ENCODE measurements around the gene CFAP107.
"Not testable (repeated sequence)": the region's sequence is repeated elsewhere in the genome, so short reads cannot be mapped to it uniquely, and the experiment has no call there.

The CFAP107 gene

DNA sequence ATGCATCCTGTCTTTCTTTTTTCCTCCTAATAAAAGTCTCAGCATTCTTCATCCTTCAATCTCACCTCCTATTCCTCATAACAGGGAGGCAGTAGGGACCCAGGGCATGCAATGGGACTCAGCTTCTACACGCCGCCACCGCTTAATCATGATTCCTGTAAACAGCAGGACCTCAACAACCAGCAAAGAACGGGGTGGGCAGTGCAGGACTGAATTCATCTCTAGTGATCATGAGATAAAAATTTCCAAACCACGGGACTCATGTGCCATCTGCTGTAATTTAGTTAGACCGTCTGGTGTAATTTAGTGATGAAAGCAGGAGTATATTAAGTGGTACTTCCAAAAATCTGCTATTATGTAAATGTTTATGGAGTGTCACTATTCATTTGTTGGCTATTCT, 32.9 kb downstream of the CFAP107 start:
- no peak for DNase-seq (ENCODE audit: low read depth)

DNA sequence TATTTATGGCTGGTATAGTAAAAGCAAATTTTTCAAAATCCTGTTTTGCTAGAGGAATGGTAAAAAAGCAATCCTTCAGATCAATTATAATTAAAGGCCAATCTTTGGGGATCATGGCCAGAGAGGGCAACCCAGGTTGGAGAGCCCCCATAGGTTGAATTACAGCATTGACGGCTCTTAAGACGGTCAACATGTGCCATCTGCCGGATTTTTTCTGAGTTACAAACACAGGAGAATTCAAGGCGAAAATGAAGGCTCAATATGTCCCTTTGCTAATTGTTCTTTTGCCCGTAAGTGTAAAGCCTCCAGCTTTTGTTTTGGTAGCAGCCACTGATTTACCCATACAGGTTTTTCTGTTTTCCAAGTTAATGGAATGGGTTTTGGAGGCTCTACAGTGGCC, 35.5 kb downstream of the CFAP107 start:
- not testable (repeated sequence) for DNase-seq (ENCODE audit: low read depth)

DNA sequence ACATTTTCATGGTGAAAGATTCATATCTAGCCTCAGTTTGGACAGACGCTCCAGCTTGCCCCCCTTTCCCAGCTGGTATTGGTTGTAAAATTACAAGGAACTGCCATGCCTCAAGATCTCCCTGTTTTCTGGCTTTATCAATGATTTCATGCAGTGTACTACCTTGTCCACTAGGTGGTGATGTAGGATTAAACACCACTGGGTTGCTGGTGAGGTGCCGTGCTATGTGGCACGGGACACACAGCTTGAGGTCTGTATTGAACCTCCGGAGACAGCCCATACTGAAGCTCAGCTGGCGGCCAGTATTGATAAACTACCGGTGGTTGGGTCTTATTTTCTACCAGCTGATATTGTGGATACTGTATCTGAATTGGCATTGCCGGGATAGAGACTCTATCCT, 37.8 kb downstream of the CFAP107 start:
- not testable (repeated sequence) for DNase-seq (ENCODE audit: low read depth)

DNA sequence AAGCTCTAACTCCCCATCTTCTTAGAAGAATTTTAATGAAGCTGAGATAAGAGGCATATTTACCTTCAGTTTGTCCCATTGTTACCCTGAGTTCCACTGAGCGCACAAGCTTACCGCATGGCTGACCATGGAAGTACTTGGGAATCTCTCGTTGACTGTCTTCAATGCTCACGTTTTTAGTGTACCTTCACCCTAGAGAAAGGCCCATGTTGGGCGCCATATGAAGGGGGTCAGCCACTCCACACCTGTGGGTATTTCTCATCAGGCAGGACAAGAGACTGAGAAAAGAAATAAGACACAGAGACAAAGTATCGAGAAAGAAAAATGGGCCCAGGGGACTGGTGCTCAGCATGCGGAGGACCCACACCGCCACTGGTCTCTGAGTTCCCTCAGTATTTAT, 38.7 kb downstream of the CFAP107 start:
- not testable (repeated sequence) for DNase-seq (ENCODE audit: low read depth)

DNA sequence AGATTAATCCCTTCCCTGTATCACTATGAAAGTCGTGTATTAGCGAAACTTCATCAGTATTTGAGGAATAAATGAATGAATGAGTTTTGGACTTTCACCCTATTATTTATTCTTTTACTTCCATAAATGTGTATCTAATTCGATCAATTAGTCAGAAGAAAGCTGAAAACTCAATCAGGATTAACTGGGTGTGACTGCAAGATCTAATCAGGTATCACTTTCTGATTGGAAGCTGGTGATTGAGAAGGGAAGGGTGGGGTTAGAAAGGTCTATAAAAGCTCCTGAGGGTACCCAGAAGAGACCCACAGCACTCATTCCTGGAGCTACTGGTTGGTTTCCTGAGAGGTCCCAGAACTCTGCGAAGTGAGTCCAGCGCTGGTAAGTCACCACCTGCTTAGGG, 45.1 kb downstream of the CFAP107 start, which contains the start of gene PRAMEF1:
TSS of gene PRAMEF1 (plus strand) at position 301 of the 400 bp plus-strand sequence. CDS start 1,831 bp downstream, outside the sequence.
- DNase-seq (ENCODE audit: low read depth) = not testable (repeated sequence)

DNA sequence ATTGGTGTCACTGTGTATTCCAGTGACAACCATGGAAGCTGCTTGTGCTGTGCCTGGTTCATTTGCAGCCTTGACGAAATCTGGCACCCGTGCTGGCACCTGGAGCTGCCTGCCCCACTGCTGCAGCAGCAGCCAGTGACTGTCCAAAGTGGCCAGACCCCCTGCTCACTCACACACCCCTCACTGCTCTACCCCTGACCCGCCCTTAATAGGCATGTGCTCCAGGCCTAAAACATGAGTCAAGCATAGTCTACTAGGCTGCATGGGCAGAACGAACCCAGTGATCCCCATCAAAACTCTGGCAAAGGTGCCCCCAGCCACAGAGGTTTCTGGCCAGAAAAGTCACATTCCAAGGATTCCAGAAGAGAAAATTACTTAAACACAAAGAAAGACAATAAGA, 52.9 kb downstream of the CFAP107 start:
- no peak for DNase-seq (ENCODE audit: low read depth)

DNA sequence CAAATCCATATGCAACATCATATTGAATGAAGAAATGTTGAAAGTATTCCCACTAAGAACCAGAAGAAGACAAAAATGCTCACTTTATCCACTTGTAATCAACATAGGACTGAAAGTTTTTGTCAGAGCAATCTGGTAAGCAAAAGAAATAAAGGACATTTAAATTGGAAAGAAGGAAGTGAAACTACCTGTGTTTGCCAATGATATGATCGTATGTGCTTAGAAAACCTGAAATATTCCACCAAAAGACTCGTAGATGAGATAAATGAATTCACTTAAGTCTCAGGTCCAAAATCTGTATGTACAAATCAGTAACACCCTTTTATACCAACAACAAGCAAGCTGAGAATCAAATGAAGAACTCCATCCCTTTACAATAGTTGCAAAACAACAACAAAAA, 53.7 kb downstream of the CFAP107 start:
- DNase-seq (ENCODE audit: low read depth) = no peak

DNA sequence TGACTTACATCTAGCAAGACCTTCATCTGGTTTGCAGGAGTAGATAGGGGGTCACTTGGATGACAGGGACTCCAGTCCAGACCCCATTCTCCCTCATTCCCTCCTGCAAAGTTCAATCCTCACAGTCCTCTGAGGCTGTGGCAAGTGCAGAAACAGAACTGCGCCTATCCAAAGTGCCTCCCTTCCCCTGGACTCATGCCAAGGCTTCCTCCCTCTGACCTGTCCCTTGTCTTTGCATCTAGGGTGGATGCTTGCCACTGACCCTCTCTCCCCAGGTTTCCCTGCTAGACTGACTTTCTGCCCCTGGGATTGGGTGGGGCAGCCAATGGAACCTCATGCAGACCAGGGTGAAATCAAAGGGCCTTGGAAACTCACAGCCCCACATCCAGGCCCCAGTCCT, 63.9 kb downstream of the CFAP107 start:
- DNase-seq (ENCODE audit: low read depth) = no peak

DNA sequence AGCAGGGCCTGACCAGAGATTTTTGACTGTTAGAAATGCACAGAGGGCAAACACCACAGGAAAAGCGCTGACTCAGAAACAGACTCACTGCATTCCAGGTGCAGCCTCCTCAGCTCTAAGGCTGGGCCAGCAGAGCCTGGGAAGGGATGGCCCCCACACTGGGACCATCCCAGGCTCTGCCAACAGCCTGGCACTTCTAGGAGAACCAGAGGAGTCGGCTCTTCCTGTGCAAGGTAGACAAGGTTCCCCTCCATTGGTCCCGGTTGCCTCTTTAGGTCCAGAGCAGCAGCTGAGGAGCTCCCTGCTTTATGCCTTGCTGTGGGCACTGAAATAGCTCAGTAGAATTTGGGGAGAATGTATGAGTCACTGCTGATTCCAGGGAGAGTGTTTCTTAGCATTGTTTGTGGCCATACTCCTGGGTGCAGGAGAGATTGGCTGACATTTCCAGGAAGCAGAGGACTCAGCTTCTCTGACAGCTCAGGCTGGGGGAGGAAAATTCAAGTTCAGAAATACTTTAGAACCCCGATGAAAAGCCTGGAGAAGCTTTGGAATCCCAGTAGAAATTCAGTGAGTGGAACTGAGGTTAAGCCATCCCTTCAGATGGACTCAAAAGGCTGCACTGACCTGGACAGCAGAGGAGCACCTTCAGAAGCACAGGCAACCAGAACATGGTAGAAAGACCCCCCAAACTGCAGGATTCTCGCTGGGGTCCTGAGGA, 64.8 kb downstream of the CFAP107 start:
- no peak for DNase-seq (ENCODE audit: low read depth)

DNA sequence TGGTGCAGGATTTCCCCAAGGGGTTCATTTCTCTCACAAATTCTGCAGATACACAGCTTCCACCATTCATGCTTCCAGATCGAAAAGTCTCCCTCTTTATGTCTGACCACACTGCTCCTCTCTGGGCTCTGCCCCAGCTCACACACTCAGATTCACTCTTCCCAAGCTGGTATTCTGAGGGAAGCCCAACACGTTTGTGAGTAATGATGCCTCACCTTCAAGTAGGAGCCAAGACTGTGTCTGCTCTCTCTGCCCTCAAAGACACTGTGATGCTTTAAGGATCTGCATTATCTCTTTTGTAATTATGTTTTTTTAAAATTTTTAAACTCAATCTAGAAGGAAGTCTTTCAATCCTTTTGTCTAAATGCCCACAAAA, 65.4 kb downstream of the CFAP107 start:
- no peak for DNase-seq (ENCODE audit: low read depth)

Measured in activated T-cell treated with anti-CD3 and anti-CD28 coated beads for 1 hour (primary cell).